ENCODE data around the gene FNBP1. TPM values are rescaled to one million over a fixed set of nuclear protein-coding genes. Genes with fewer than 3 reads are reported as not detected.

Gene FNBP1
- total RNA-seq, 1 experiment from 2014 or later, result 30.8 TPM

- no peak overlapping the region for H2AFZ ChIP-seq (ENCODE audit: low read length)
- no peak overlapping the region for H3K9ac ChIP-seq (ENCODE audit: low read length)
- ChIA-PET CTCF (no interaction called here), POLR2A (ENCODE audit: unreplicated experiment) (no interaction called here)
- no peaks in the 10 kb centered on the region for H3K4me1 ChIP-seq (ENCODE audit: insufficient read depth, low read length)
- intact Hi-C loops (cut with micrococcal nuclease), result no loop called here
- no peaks in the 10 kb centered on the region for H3K79me2 ChIP-seq (ENCODE audit: low read length)
- no peaks in the 10 kb centered on the region for H3K9me2 ChIP-seq (replicated peaks; ENCODE audit: low read length)
- H3K27ac ChIP-seq (ENCODE audit: low read length), result no peak overlapping the region
- H3K27me3 ChIP-seq (ENCODE audit: low read length), result no peaks in the 10 kb centered on the region
- TF ChIP-seq, protein P1, sequence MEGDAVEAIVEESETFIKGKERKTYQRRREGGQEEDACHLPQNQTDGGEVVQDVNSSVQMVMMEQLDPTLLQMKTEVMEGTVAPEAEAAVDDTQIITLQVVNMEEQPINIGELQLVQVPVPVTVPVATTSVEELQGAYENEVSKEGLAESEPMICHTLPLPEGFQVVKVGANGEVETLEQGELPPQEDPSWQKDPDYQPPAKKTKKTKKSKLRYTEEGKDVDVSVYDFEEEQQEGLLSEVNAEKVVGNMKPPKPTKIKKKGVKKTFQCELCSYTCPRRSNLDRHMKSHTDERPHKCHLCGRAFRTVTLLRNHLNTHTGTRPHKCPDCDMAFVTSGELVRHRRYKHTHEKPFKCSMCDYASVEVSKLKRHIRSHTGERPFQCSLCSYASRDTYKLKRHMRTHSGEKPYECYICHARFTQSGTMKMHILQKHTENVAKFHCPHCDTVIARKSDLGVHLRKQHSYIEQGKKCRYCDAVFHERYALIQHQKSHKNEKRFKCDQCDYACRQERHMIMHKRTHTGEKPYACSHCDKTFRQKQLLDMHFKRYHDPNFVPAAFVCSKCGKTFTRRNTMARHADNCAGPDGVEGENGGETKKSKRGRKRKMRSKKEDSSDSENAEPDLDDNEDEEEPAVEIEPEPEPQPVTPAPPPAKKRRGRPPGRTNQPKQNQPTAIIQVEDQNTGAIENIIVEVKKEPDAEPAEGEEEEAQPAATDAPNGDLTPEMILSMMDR (conservative IDR thresholded peaks at IDR 0.05; ENCODE audit: low read depth, low read length), result no peak
- TF ChIP-seq EZH2phosphoT487 (IDR thresholded peaks at IDR 0.05; ENCODE audit: borderline replicate concordance, low read length), result no peak
- TF ChIP-seq EZH2 (IDR thresholded peaks at IDR 0.05; ENCODE audit: low read length, unreplicated experiment), result no peak
- H4K20me1 ChIP-seq (ENCODE audit: low read length), result no peaks in the 10 kb centered on the region
- H3K9me3 ChIP-seq (ENCODE audit: low read length), result no peaks in the 10 kb centered on the region
- no peak for DNase-seq
- ATAC-seq, result no peak
- H3K4me2 ChIP-seq (ENCODE audit: low read length), result no peak overlapping the region
- H3F3A ChIP-seq (ENCODE audit: low read length, unreplicated experiment), result no peaks in the 10 kb centered on the region
- H3K4me3 ChIP-seq (ENCODE audit: low read length), result no peak overlapping the region
- no TSS peak for BruUV-seq (replicated peaks)
- H3K36me3 ChIP-seq (ENCODE audit: low read depth, low read length), result no peaks in the 10 kb centered on the region
Observed at GRCh38 chr9:129874261-129875101, 168.5 kb downstream of the FNBP1 start.

DNA sequence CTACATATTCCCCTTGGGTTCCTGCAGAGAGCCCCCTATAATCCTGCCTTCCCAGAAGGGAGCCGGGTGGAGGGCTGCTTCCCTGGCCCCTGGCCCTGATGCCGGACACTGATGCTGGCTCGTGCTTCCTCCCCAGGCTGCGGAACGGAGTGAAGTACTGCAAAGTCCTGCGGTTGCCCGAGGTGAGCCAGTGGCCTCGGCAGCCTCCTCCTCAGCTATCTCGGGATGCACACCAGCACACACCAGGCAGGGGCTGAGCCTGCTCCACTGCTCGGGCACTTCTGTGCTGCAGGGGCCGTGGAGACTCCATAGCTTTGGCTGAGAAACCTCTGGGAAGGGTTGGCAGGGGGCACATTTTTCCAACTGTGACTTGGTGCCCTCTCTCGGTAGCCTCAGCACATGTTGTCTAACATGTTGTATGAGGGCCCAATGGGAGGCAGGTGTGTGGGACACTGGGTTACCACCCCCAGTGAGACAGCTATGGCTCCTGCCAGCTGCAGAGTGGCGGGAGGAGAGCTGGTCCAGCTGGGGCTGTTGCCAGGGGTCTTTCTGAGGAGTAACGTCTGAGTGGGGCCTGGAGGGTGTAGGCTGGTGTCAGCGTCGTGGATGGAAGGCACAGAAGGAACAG, 169.3 kb downstream of the FNBP1 start:
- ATAC-seq, result no peak
- peaks cover 6% of the 10 kb centered on the region; the same call in 1 of the 2 replicates for H3K4me1 ChIP-seq (ENCODE audit: insufficient read depth, low read length)
- H3K27ac ChIP-seq (ENCODE audit: low read length), result no peak overlapping the region
- H3K36me3 ChIP-seq (ENCODE audit: low read depth, low read length), result no peaks in the 10 kb centered on the region
- H2AFZ ChIP-seq (ENCODE audit: low read length), result no peak overlapping the region
- no peak overlapping the region for H3K9ac ChIP-seq (ENCODE audit: low read length)
- no peaks in the 10 kb centered on the region for H3F3A ChIP-seq (ENCODE audit: low read length, unreplicated experiment)
- no peaks in the 10 kb centered on the region for H4K20me1 ChIP-seq (ENCODE audit: low read length)
- no peaks in the 10 kb centered on the region for H3K79me2 ChIP-seq (ENCODE audit: low read length)
- TF ChIP-seq EZH2phosphoT487 (IDR thresholded peaks at IDR 0.05; ENCODE audit: borderline replicate concordance, low read length) (no peak), EZH2 (IDR thresholded peaks at IDR 0.05; ENCODE audit: low read length, unreplicated experiment) (no peak)
- TF ChIP-seq, protein P1 (conservative IDR thresholded peaks at IDR 0.05; ENCODE audit: low read depth, low read length), result no peak
- no peak for DNase-seq
- intact Hi-C loops (cut with micrococcal nuclease), result no loop called here
- no peak overlapping the region for H3K4me2 ChIP-seq (ENCODE audit: low read length)
- H3K9me2 ChIP-seq (replicated peaks; ENCODE audit: low read length), result no peaks in the 10 kb centered on the region
- no peak overlapping the region for H3K4me3 ChIP-seq (ENCODE audit: low read length)
- no peaks in the 10 kb centered on the region for H3K9me3 ChIP-seq (ENCODE audit: low read length)
- no peaks in the 10 kb centered on the region for H3K27me3 ChIP-seq (ENCODE audit: low read length)
- ChIA-PET POLR2A (ENCODE audit: unreplicated experiment) (no interaction called here), CTCF (no interaction called here)
- no TSS peak for BruUV-seq (replicated peaks)

DNA sequence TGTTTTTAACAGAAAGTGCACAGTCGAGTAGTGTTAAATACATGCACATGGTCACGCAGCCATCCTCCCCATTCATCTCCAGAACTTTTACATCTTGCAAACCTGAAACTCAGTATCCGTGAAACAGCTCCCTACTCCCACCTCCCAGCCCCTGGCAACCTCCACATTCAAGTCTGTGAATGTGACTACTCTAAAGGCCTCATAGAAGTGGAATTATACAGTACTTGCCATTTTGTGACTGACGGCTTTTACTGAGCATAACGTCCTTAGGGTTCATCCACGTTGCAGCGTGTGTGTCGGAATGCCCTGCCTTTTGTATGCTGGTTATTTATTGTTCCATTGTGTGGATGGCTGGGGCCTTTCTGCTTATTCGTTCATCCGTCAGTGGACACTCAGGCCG, 171.9 kb downstream of the FNBP1 start:
- no peak overlapping the region for H3K4me2 ChIP-seq (ENCODE audit: low read length)
- TF ChIP-seq, protein P1 (conservative IDR thresholded peaks at IDR 0.05; ENCODE audit: low read depth, low read length), result no peak
- TF ChIP-seq EZH2phosphoT487 (IDR thresholded peaks at IDR 0.05; ENCODE audit: borderline replicate concordance, low read length) (no peak), EZH2 (IDR thresholded peaks at IDR 0.05; ENCODE audit: low read length, unreplicated experiment) (no peak)
- no peak overlapping the region for H3K27ac ChIP-seq (ENCODE audit: low read length)
- peaks cover 7% of the 10 kb centered on the region; the same call in 1 of the 2 replicates for H3K4me1 ChIP-seq (ENCODE audit: insufficient read depth, low read length)
- H4K20me1 ChIP-seq (ENCODE audit: low read length), result no peaks in the 10 kb centered on the region
- no peak overlapping the region for H3K4me3 ChIP-seq (ENCODE audit: low read length)
- no peaks in the 10 kb centered on the region for H3K9me3 ChIP-seq (ENCODE audit: low read length)
- no peaks in the 10 kb centered on the region for H3K27me3 ChIP-seq (ENCODE audit: low read length)
- H2AFZ ChIP-seq (ENCODE audit: low read length), result no peak overlapping the region
- H3K9ac ChIP-seq (ENCODE audit: low read length), result no peak overlapping the region
- intact Hi-C loops (cut with micrococcal nuclease), result no loop called here
- no peaks in the 10 kb centered on the region for H3K79me2 ChIP-seq (ENCODE audit: low read length)
- no peaks in the 10 kb centered on the region for H3F3A ChIP-seq (ENCODE audit: low read length, unreplicated experiment)
- H3K9me2 ChIP-seq (replicated peaks; ENCODE audit: low read length), result no peaks in the 10 kb centered on the region
- H3K36me3 ChIP-seq (ENCODE audit: low read depth, low read length), result no peaks in the 10 kb centered on the region
- BruUV-seq (replicated peaks), result no TSS peak
- DNase-seq (no peak), ATAC-seq (no peak)
- CTCF ChIA-PET, result no interaction called here
- POLR2A ChIA-PET (ENCODE audit: unreplicated experiment), result no interaction called here
